ENCODE results near the gene ZNF804A. TPM values are rescaled to one million over a fixed set of nuclear protein-coding genes. Genes with fewer than 3 reads are reported as not detected.
A peak's percentile ranks its signal among the peaks of the same experiment; 100 is the strongest.
"Not testable (repeated sequence)": the region's sequence is repeated elsewhere in the genome, so short reads cannot be mapped to it uniquely, and the experiment has no call there.

The ZNF804A gene
- total and polyA plus RNA-seq, 4 donors: 3.7 to 15.7 (median 13.0) TPM

GRCh38 chr2:184734338-184734737 is 136.0 kb downstream of the ZNF804A start:
- Histone ChIP-seq H3K36me3 (ENCODE audit: control insufficient read depth, insufficient read depth, low read length) (no peaks in the 10 kb centered on the region), H3K27ac (ENCODE audit: low read depth, low read length) (no peak overlapping the region), H3K4me3 (ENCODE audit: low read depth, low read length) (no peak overlapping the region), H3K27me3 (ENCODE audit: control insufficient read depth, insufficient read depth, low read length) (no peaks in the 10 kb centered on the region), H3K4me1 (ENCODE audit: control insufficient read depth, insufficient read depth, low read length) (no peaks in the 10 kb centered on the region), H3K9me3 (ENCODE audit: control insufficient read depth, insufficient read depth, low read length) (no peaks in the 10 kb centered on the region)
- DNase-seq (ENCODE audit: low read depth in 4 of 6, low spot score in 6 of 6): no peak

GRCh38 chr2:184735611-184736010 is 137.3 kb downstream of the ZNF804A start:
- Histone ChIP-seq H3K36me3 (ENCODE audit: control insufficient read depth, insufficient read depth, low read length) (no peaks in the 10 kb centered on the region), H3K27me3 (ENCODE audit: control insufficient read depth, insufficient read depth, low read length) (no peaks in the 10 kb centered on the region), H3K9me3 (ENCODE audit: control insufficient read depth, insufficient read depth, low read length) (no peaks in the 10 kb centered on the region), H3K4me3 (ENCODE audit: low read depth, low read length) (no peak overlapping the region), H3K4me1 (ENCODE audit: control insufficient read depth, insufficient read depth, low read length) (no peaks in the 10 kb centered on the region), H3K27ac (ENCODE audit: low read depth, low read length) (no peak overlapping the region)
- WGBS (ENCODE audit: insufficient coverage): no CpG with 5 or more reads among the region's 1 CpG
- DNase-seq (ENCODE audit: low read depth in 4 of 6, low spot score in 6 of 6): no peak

DNA sequence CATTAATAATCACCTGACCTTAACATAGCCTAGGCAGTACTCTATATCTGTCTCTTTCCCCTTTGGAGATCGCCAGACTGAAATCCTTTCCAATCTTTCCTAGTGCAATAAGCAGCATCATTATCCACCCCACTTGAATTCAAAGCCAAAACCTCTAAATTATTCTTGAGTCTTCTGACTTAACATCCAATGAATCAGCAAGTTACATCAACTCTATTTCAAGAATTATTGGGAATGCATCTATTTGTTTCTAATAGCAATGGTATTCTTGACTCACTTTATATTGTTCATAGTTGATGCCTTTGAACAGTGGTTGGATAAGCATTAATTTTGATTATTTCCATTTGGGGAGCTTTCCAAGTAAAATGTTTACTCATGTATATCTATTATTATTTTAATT is 144.8 kb downstream of the ZNF804A start:
- 100% methylated on average over 1 of the region's 1 CpG for WGBS (ENCODE audit: insufficient coverage)
- Histone ChIP-seq H3K4me1 (ENCODE audit: control insufficient read depth, insufficient read depth, low read length) (no peaks in the 10 kb centered on the region), H3K4me3 (ENCODE audit: low read depth, low read length) (no peak overlapping the region), H3K36me3 (ENCODE audit: control insufficient read depth, insufficient read depth, low read length) (no peaks in the 10 kb centered on the region), H3K9me3 (ENCODE audit: control insufficient read depth, insufficient read depth, low read length) (no peaks in the 10 kb centered on the region), H3K27me3 (ENCODE audit: control insufficient read depth, insufficient read depth, low read length) (no peaks in the 10 kb centered on the region), H3K27ac (ENCODE audit: low read depth, low read length) (no peak overlapping the region)
- DNase-seq (ENCODE audit: low read depth in 4 of 6, low spot score in 6 of 6): no peak

DNA sequence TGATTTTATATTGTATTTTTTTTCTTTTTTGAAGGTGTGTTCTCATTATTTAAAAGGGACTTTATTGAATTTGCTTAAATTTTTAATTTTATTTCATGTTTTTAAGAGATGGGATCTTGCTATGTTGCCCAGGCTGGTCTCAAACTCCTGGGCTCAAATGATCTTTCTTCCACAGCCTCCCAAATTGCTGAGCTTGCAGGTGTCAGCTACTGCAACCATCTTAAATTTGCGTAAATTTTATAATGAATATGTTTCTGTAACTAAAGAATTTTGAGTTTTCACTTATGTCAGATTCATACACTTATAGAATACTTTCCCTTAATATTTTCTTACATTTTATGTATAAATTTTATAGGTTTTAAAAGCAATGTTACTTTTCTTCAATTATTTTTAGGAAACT is 157.8 kb downstream of the ZNF804A start:
- no peak for DNase-seq (ENCODE audit: low read depth in 4 of 6, low spot score in 6 of 6)
- H3K4me3 ChIP-seq (ENCODE audit: low read depth, low read length): no peak overlapping the region
- H3K36me3 ChIP-seq (ENCODE audit: control insufficient read depth, insufficient read depth, low read length): no peaks in the 10 kb centered on the region
- H3K27me3 ChIP-seq (ENCODE audit: control insufficient read depth, insufficient read depth, low read length): no peaks in the 10 kb centered on the region
- no peaks in the 10 kb centered on the region for H3K9me3 ChIP-seq (ENCODE audit: control insufficient read depth, insufficient read depth, low read length)
- no CpG with 5 or more reads among the region's 1 CpG for WGBS (ENCODE audit: insufficient coverage)
- no peaks in the 10 kb centered on the region for H3K4me1 ChIP-seq (ENCODE audit: control insufficient read depth, insufficient read depth, low read length)
- no peak overlapping the region for H3K27ac ChIP-seq (ENCODE audit: low read depth, low read length)

DNA sequence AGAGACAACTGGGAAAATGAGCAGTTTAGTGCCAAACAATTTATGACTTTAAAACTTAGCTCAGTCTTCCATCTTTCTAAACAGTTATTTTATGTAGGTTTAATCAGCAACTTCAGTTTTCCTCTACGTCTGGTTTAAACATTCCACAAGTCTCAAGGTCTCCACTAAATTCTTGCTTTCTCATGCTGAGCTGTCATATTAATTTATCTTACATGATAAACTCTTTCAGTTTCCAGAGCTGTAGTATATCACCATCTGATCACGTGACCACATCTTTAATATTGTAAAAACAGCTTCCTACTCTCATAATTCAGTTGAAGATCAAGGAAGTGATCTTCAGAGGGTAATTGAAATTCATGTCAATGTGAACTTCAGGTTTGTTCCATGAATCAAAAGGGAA is 158.6 kb downstream of the ZNF804A start:
- Histone ChIP-seq H3K4me3 (ENCODE audit: low read depth, low read length) (no peak overlapping the region), H3K27ac (ENCODE audit: low read depth, low read length) (no peak overlapping the region), H3K36me3 (ENCODE audit: control insufficient read depth, insufficient read depth, low read length) (no peaks in the 10 kb centered on the region), H3K9me3 (ENCODE audit: control insufficient read depth, insufficient read depth, low read length) (no peaks in the 10 kb centered on the region), H3K4me1 (ENCODE audit: control insufficient read depth, insufficient read depth, low read length) (no peaks in the 10 kb centered on the region), H3K27me3 (ENCODE audit: control insufficient read depth, insufficient read depth, low read length) (no peaks in the 10 kb centered on the region)
- DNase-seq (ENCODE audit: low read depth in 4 of 6, low spot score in 6 of 6): no peak
- WGBS (ENCODE audit: insufficient coverage): 80% methylated on average over 1 of the region's 2 CpGs

DNA sequence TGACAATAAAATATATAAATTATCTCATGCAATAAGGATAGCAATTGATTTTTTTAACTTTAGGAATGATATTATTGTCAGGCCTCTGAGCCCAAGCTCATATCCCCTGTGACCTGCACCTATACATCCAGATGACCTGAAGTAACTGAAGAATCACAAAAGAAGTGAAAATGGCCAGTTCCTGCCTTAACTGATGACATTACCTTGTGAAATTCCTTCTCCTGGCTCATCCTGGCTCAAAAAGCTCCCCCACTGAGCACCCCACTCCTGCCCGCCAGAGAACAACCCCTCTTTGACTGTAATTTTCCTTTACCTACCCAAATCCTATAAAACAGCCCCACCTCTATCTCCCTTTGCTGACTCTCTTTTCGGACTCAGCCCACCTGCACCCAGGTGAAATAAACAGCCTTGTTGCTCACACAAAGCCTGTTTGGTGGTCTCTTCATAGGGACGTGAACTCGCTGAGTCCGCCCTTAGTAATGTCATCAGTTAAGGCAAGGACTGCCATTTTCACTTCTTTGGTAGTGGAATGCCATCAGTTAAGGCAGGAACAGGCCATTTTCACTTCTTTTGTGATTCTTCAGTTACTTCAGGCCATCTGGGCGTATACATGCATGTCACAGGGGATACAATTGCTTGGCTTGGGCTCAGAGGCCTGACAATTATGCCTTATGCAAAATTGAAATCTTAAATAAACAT is 161.4 kb downstream of the ZNF804A start:
- 97% methylated on average over 4 of the region's 6 CpGs for WGBS (ENCODE audit: insufficient coverage)

GRCh38 chr2:184760931-184761330 is 162.6 kb downstream of the ZNF804A start:
- Histone ChIP-seq H3K27me3 (ENCODE audit: control insufficient read depth, insufficient read depth, low read length) (no peaks in the 10 kb centered on the region), H3K27ac (ENCODE audit: low read depth, low read length) (no peak overlapping the region), H3K36me3 (ENCODE audit: control insufficient read depth, insufficient read depth, low read length) (no peaks in the 10 kb centered on the region), H3K4me1 (ENCODE audit: control insufficient read depth, insufficient read depth, low read length) (no peaks in the 10 kb centered on the region), H3K4me3 (ENCODE audit: low read depth, low read length) (no peak overlapping the region), H3K9me3 (ENCODE audit: control insufficient read depth, insufficient read depth, low read length) (no peaks in the 10 kb centered on the region)
- peak in 1 of 6 donors; percentile 8 for DNase-seq (ENCODE audit: low read depth in 4 of 6, low spot score in 6 of 6)
- no CpG with 5 or more reads among the region's 2 CpGs for WGBS (ENCODE audit: insufficient coverage)

More for the DNA sequence above, 161.4 kb downstream of the ZNF804A start:
- H3K9me3 ChIP-seq (ENCODE audit: control insufficient read depth, insufficient read depth, low read length); DNase-seq (ENCODE audit: low read depth in 4 of 6, low spot score in 6 of 6); H3K27me3 ChIP-seq (ENCODE audit: control insufficient read depth, insufficient read depth, low read length); H3K4me3 ChIP-seq (ENCODE audit: low read depth, low read length); H3K36me3 ChIP-seq (ENCODE audit: control insufficient read depth, insufficient read depth, low read length); H3K27ac ChIP-seq (ENCODE audit: low read depth, low read length); H3K4me1 ChIP-seq (ENCODE audit: control insufficient read depth, insufficient read depth, low read length): not testable (repeated sequence)

DNA sequence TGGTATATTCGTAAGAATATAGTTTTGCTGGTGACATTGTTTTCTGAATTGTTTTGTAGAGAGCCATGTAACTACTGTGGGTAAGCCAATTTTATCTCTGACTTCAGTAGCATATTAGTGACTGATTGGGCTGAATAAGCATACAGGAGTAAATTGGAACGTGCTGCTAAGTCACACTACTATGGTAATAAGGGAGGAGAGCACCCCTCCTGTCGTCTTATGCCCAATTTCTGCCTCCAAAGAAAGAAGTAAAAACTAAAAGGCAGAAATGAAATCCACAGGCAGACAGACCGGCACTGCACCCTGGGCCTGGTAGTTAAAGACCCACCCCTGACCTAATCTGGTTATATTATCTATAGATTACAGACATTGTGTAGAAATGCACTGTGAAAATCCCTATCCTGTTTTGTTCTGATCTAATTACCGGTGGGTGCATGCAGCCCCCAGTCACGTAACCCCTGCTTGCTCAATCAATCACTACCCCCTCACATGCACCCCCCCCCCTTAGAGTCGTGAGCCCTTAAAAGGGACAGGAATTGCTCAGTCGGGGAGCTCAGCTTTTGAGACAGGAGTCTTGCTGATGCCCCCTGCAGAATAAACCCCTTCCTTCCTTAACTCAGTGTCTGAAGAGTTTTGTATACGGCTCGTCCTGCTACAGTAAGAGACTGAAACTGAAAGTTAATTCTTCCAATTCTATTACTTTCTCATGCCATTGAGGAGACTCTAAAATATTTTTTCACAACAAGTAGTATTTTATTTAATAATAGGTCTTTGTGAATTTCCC is 167.0 kb downstream of the ZNF804A start:
- Histone ChIP-seq H3K4me1 (ENCODE audit: control insufficient read depth, insufficient read depth, low read length) (no peaks in the 10 kb centered on the region), H3K36me3 (ENCODE audit: control insufficient read depth, insufficient read depth, low read length) (no peaks in the 10 kb centered on the region), H3K27ac (ENCODE audit: low read depth, low read length) (no peak overlapping the region), H3K9me3 (ENCODE audit: control insufficient read depth, insufficient read depth, low read length) (no peaks in the 10 kb centered on the region), H3K4me3 (ENCODE audit: low read depth, low read length) (no peak overlapping the region), H3K27me3 (ENCODE audit: control insufficient read depth, insufficient read depth, low read length) (no peaks in the 10 kb centered on the region)
- no peak for DNase-seq (ENCODE audit: low read depth in 4 of 6, low spot score in 6 of 6)
- 66% methylated on average over 3 of the region's 10 CpGs for WGBS (ENCODE audit: insufficient coverage)

DNA sequence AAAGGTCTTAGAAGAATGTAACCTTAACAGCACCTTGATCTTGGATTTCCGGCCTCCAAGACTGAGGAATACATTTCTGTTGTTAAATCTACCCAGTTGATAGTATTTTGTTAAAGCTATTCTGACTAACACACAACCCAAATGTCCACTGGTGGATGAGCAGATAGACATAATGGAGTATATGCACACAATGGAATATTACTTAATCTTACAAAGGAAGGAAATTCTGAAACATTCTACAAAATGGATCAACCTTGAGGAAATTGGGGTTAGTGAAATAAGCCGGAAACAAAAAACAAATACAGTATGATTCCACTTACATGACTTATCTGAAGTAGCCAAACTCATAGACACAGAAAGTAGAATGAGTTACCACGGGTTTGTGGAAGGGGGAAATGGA is 168.7 kb downstream of the ZNF804A start:
- no CpG with 5 or more reads among the region's 3 CpGs for WGBS (ENCODE audit: insufficient coverage)
- H3K4me1 ChIP-seq (ENCODE audit: control insufficient read depth, insufficient read depth, low read length): no peaks in the 10 kb centered on the region
- H3K4me3 ChIP-seq (ENCODE audit: low read depth, low read length): no peak overlapping the region
- no peaks in the 10 kb centered on the region for H3K9me3 ChIP-seq (ENCODE audit: control insufficient read depth, insufficient read depth, low read length)
- no peaks in the 10 kb centered on the region for H3K36me3 ChIP-seq (ENCODE audit: control insufficient read depth, insufficient read depth, low read length)
- DNase-seq (ENCODE audit: low read depth in 4 of 6, low spot score in 6 of 6): no peak
- H3K27ac ChIP-seq (ENCODE audit: low read depth, low read length): no peak overlapping the region
- H3K27me3 ChIP-seq (ENCODE audit: control insufficient read depth, insufficient read depth, low read length): no peaks in the 10 kb centered on the region

DNA sequence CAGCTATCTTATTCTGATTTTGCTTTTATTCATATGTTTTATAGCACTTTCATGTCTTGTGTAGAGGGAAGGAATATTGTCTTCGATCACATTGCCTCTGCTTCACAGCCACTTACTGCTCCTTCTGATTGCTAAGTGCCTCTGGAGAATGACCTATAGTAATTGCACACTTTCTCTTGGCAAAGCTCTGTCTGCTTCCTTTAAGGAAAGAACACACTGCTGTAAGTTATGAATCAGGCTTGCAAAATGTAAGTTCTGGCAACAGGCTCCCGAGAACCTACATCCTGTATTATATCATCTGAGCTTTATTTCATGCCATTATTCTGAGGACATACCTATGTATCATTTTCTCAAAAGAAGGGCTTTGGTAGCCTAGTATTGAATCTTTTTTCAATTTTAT is 170.7 kb downstream of the ZNF804A start:
- no CpG with 5 or more reads among the region's 2 CpGs for WGBS (ENCODE audit: insufficient coverage)
- Histone ChIP-seq H3K36me3 (ENCODE audit: control insufficient read depth, insufficient read depth, low read length) (no peaks in the 10 kb centered on the region), H3K9me3 (ENCODE audit: control insufficient read depth, insufficient read depth, low read length) (no peaks in the 10 kb centered on the region), H3K4me3 (ENCODE audit: low read depth, low read length) (no peak overlapping the region), H3K27me3 (ENCODE audit: control insufficient read depth, insufficient read depth, low read length) (no peaks in the 10 kb centered on the region), H3K4me1 (ENCODE audit: control insufficient read depth, insufficient read depth, low read length) (no peaks in the 10 kb centered on the region), H3K27ac (ENCODE audit: low read depth, low read length) (no peak overlapping the region)
- peak in 2 of 6 donors; percentile 3 to 53 for DNase-seq (ENCODE audit: low read depth in 4 of 6, low spot score in 6 of 6)
